MCF 10A (cell line): ENCODE measurements around the gene CCDC39. TPM values are rescaled to one million over a fixed set of nuclear protein-coding genes. Genes with fewer than 3 reads are reported as not detected.
"Not testable (repeated sequence)": the region's sequence is repeated elsewhere in the genome, so short reads cannot be mapped to it uniquely, and the experiment has no call there.

ENCODE experiments used
- BruUV-seq: library from RNA; stranded (reverse); fragments of 400-500 nt; replicated peaks from 2 replicates; lab custom pipeline; 2021; lab: Mats Ljungman, UMichigan
- CTCF ChIA-PET: fragments of 300-600 bp; sonication (Branson Sonifier 250); formaldehyde crosslinking; extraction: SDS; loops from one replicate; lab custom pipeline; 2021; ENCODE audit warnings: antibody characterized with exemption, inconsistent platforms; lab: Yijun Ruan, JAX
- POLR2A ChIA-PET: fragments of 300-600, 350-650 bp; sonication (Branson Sonifier 250); formaldehyde crosslinking; extraction: SDS; loops from one replicate; lab custom pipeline; 2020; ENCODE audit warnings: antibody characterized with exemption, inconsistent platforms; lab: Yijun Ruan, JAX
- DNase-seq: peaks from one replicate; pipeline ENCODE4 v3.0.0-alpha.2; 2018; ENCODE audit not compliant: unreplicated experiment
- H3K27ac Mint-ChIP-seq: one replicate; pipeline ENCODE4 v1.8.0; 2022; ENCODE audit warnings: mild to moderate bottlenecking, low read depth, mixed read lengths; ENCODE audit not compliant: unreplicated experiment
- H3K27me3 Mint-ChIP-seq: one replicate; pipeline ENCODE4 v1.8.0; 2022; ENCODE audit warnings: mixed read lengths; ENCODE audit not compliant: insufficient read depth, unreplicated experiment
- H3K36me3 Mint-ChIP-seq: one replicate; pipeline ENCODE4 v1.8.0; 2022; ENCODE audit warnings: mild to moderate bottlenecking, moderate library complexity, mixed read lengths; ENCODE audit not compliant: insufficient read depth, unreplicated experiment
- H3K4me1 Mint-ChIP-seq: one replicate; pipeline ENCODE4 v1.8.0; 2022; ENCODE audit warnings: mixed read lengths; ENCODE audit not compliant: insufficient read depth, unreplicated experiment
- H3K4me3 Mint-ChIP-seq: one replicate; pipeline ENCODE4 v1.8.0; 2022; ENCODE audit warnings: mild to moderate bottlenecking, moderate library complexity, mixed read lengths; ENCODE audit not compliant: unreplicated experiment
- H3K9me3 Mint-ChIP-seq: one replicate; pipeline ENCODE4 v1.8.0; 2022; ENCODE audit warnings: mixed read lengths; ENCODE audit not compliant: unreplicated experiment
- CTCF ChIP-seq: fragments of 200-600 bp; IDR thresholded peaks from one replicate; pipeline ENCODE4 v1.8.0; 2022; ENCODE audit warnings: antibody characterized with exemption, mild to moderate bottlenecking; ENCODE audit not compliant: unreplicated experiment
- intact Hi-C: fragments of 100-400 bp; cut with micrococcal nuclease; formaldehyde crosslinking; loops from 2 replicates; pipeline ENCODE4 v1.14.1; 2022
- total RNA-seq: library from RNA; stranded (reverse); gene quantifications from 2 replicates; pipeline ENCODE4 v1.2.3, GENCODE V29; 2022

The CCDC39 gene
- total RNA-seq, 1 experiment from 2014 or later = not detected

GRCh38 chr3:180600473-180600872 is 78.8 kb downstream of the CCDC39 start:
- CTCF ChIA-PET = interaction anchor here (1.1 to 1.4 kb wide), 2 partner anchors 11 to 350 kb away, joined by 3 read pairs; no protein-coding TSS in a partner anchor
- POLR2A ChIA-PET = interaction anchor here (1.2 kb wide), 1 partner anchor 21 kb away, joined by 3 read pairs; no protein-coding TSS in a partner anchor
- no peak overlapping the region for H3K27ac Mint-ChIP-seq
- H3K4me1 Mint-ChIP-seq = peaks cover 11% of the 10 kb centered on the region
- no TSS peak for BruUV-seq
- H3K9me3 Mint-ChIP-seq = no peaks in the 10 kb centered on the region
- DNase-seq = no peak
- H3K4me3 Mint-ChIP-seq = peak overlapping the region; percentile 94
- intact Hi-C loops = no loop called here
- no peaks in the 10 kb centered on the region for H3K27me3 Mint-ChIP-seq
- H3K36me3 Mint-ChIP-seq = peaks cover 32% of the 10 kb centered on the region
- TF ChIP-seq CTCF = no peak

GRCh38 chr3:180595559-180595935 is 83.7 kb downstream of the CCDC39 start:
- BruUV-seq = no TSS peak
- CTCF ChIA-PET = interaction anchor here (0.5 to 3.6 kb wide), 30 partner anchors 10 to 946 kb away, joined by 3 to 43 read pairs (median 4); no protein-coding TSS in a partner anchor

GRCh38 chr3:180594631-180595558 is 84.4 kb downstream of the CCDC39 start:
- peak; percentile 55 for DNase-seq
- peak; percentile 55 for TF ChIP-seq CTCF
- peaks cover 9% of the 10 kb centered on the region for H3K4me1 Mint-ChIP-seq
- H3K9me3 Mint-ChIP-seq = no peaks in the 10 kb centered on the region
- no TSS peak for BruUV-seq
- CTCF ChIA-PET = interaction anchor here (0.5 to 3.6 kb wide), 30 partner anchors 10 to 945 kb away, joined by 3 to 43 read pairs (median 4); no protein-coding TSS in a partner anchor
- no peaks in the 10 kb centered on the region for H3K36me3 Mint-ChIP-seq
- no peak overlapping the region for H3K27ac Mint-ChIP-seq
- no peak overlapping the region for H3K4me3 Mint-ChIP-seq
- intact Hi-C loops = loop anchor here (1.0 to 10.0 kb wide), 6 partner anchors 530 to 845 kb away; no protein-coding TSS in a partner anchor
- POLR2A ChIA-PET = interaction anchor here (0.7 kb wide), 2 partner anchors 371 to 791 kb away, joined by 3 to 4 read pairs; no protein-coding TSS in a partner anchor
- H3K27me3 Mint-ChIP-seq = no peaks in the 10 kb centered on the region

More at GRCh38 chr3:180595559-180595935, 83.7 kb downstream of the CCDC39 start:
- Mint-ChIP-seq H3K9me3 (no peaks in the 10 kb centered on the region), H3K4me3 (no peak overlapping the region), H3K36me3 (no peaks in the 10 kb centered on the region), H3K27me3 (no peaks in the 10 kb centered on the region), H3K4me1 (peaks cover 9% of the 10 kb centered on the region), H3K27ac (no peak overlapping the region)
- TF ChIP-seq CTCF = no peak
- intact Hi-C loops = loop anchor here (1.0 to 10.0 kb wide), 6 partner anchors 531 to 845 kb away; no protein-coding TSS in a partner anchor
- POLR2A ChIA-PET = interaction anchor here (0.7 kb wide), 2 partner anchors 370 to 791 kb away, joined by 3 to 4 read pairs; no protein-coding TSS in a partner anchor
- DNase-seq = no peak

GRCh38 chr3:180593631-180594030 is 85.7 kb downstream of the CCDC39 start:
- POLR2A ChIA-PET, H3K4me1 Mint-ChIP-seq, H3K27ac Mint-ChIP-seq, H3K9me3 Mint-ChIP-seq, H3K36me3 Mint-ChIP-seq, DNase-seq, H3K4me3 Mint-ChIP-seq, H3K27me3 Mint-ChIP-seq, BruUV-seq: not testable (repeated sequence)
- CTCF ChIA-PET = interaction anchor here (1.4 to 3.6 kb wide), 2 partner anchors 665 to 782 kb away, joined by 4 to 43 read pairs; no protein-coding TSS in a partner anchor
- intact Hi-C loops = loop anchor here (10.0 kb wide), 1 partner anchor 529 kb away; no protein-coding TSS in a partner anchor
